GM12878 (cell line): ENCODE results near the gene SPTBN1.

Experiments
- EZH2 ChIP-seq: IDR thresholded peaks from 2 replicates; pipeline ENCODE4 v1.6.1; 2012; ENCODE audit warnings: low read depth, mild to moderate bottlenecking, control low read depth, inconsistent platforms, low read length, borderline replicate concordance; ENCODE audit not compliant: control insufficient read depth
- PAX5 ChIP-seq: IDR thresholded peaks from 2 replicates; pipeline ENCODE4 v1.6.1; 2011; ENCODE audit warnings: low read depth, low read length, borderline replicate concordance
- RCOR1 ChIP-seq: conservative IDR thresholded peaks from 2 replicates; pipeline ENCODE4 v1.6.1; 2012; ENCODE audit warnings: low read depth, low read length, improper control_type of control experiment
- RFX5 ChIP-seq: IDR thresholded peaks from 2 replicates; pipeline ENCODE4 v1.6.1; 2011; ENCODE audit warnings: low read depth, low read length, improper control_type of control experiment
- TAF1 ChIP-seq: IDR thresholded peaks from 2 replicates; pipeline ENCODE4 v1.6.1; 2011; ENCODE audit warnings: mild to moderate bottlenecking, low read depth, low read length, borderline replicate concordance
- TF ChIP-seq, protein P1 (sequence below): IDR thresholded peaks from 2 replicates; pipeline ENCODE4 v1.6.1; 2012; ENCODE audit warnings: low read depth, low read length, improper control_type of control experiment
- TF ChIP-seq, protein P2 (sequence below): fragments of 450-650 bp; IDR thresholded peaks from 2 replicates; pipeline ENCODE4 v1.6.1; 2018; ENCODE audit warnings: borderline replicate concordance, mild to moderate bottlenecking; ENCODE audit not compliant: partially characterized antibody
- TF ChIP-seq, protein P3 (sequence below): IDR thresholded peaks from 2 replicates; pipeline ENCODE4 v1.6.1; 2012; ENCODE audit warnings: mild to moderate bottlenecking, low read depth, low read length
- TF ChIP-seq, protein P4 (sequence below): IDR thresholded peaks from 2 replicates; pipeline ENCODE4 v1.6.1; 2012; ENCODE audit warnings: low read depth, low read length, improper control_type of control experiment

DNA sequence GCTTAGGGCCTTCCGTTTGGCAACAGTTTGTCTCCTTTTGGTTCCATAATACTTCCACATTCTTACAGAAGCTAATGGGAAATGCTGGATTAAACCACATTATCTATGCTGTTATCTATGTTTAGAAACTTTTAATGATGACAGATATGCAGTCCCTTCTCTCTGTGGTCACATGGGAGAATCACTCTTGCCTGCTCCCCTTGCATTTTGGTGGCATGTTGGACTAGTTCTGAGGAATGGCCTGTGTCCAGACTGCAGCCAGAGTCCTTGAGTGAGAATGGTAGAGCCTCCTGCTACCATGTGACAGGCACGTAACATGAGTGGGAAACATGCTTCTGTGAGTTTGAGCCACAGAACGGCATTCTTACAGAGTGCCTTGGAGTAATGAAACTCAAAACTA lies 19.2 kb downstream of the SPTBN1 start:
- TF ChIP-seq PAX5 (no peak), TAF1 (no peak), RFX5 (no peak), EZH2 (no peak), RCOR1 (no peak)
- TF ChIP-seq, protein P1, sequence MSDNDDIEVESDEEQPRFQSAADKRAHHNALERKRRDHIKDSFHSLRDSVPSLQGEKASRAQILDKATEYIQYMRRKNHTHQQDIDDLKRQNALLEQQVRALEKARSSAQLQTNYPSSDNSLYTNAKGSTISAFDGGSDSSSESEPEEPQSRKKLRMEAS: no peak
- TF ChIP-seq, protein P2, sequence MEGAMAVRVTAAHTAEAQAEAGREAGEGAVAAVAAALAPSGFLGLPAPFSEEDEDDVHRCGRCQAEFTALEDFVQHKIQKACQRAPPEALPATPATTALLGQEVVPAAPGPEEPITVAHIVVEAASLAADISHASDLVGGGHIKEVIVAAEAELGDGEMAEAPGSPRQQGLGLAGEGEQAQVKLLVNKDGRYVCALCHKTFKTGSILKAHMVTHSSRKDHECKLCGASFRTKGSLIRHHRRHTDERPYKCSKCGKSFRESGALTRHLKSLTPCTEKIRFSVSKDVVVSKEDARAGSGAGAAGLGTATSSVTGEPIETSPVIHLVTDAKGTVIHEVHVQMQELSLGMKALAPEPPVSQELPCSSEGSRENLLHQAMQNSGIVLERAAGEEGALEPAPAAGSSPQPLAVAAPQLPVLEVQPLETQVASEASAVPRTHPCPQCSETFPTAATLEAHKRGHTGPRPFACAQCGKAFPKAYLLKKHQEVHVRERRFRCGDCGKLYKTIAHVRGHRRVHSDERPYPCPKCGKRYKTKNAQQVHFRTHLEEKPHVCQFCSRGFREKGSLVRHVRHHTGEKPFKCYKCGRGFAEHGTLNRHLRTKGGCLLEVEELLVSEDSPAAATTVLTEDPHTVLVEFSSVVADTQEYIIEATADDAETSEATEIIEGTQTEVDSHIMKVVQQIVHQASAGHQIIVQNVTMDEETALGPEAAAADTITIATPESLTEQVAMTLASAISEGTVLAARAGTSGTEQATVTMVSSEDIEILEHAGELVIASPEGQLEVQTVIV: no peak
- TF ChIP-seq, protein P3, sequence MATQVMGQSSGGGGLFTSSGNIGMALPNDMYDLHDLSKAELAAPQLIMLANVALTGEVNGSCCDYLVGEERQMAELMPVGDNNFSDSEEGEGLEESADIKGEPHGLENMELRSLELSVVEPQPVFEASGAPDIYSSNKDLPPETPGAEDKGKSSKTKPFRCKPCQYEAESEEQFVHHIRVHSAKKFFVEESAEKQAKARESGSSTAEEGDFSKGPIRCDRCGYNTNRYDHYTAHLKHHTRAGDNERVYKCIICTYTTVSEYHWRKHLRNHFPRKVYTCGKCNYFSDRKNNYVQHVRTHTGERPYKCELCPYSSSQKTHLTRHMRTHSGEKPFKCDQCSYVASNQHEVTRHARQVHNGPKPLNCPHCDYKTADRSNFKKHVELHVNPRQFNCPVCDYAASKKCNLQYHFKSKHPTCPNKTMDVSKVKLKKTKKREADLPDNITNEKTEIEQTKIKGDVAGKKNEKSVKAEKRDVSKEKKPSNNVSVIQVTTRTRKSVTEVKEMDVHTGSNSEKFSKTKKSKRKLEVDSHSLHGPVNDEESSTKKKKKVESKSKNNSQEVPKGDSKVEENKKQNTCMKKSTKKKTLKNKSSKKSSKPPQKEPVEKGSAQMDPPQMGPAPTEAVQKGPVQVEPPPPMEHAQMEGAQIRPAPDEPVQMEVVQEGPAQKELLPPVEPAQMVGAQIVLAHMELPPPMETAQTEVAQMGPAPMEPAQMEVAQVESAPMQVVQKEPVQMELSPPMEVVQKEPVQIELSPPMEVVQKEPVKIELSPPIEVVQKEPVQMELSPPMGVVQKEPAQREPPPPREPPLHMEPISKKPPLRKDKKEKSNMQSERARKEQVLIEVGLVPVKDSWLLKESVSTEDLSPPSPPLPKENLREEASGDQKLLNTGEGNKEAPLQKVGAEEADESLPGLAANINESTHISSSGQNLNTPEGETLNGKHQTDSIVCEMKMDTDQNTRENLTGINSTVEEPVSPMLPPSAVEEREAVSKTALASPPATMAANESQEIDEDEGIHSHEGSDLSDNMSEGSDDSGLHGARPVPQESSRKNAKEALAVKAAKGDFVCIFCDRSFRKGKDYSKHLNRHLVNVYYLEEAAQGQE: no peak
- TF ChIP-seq, protein P4, sequence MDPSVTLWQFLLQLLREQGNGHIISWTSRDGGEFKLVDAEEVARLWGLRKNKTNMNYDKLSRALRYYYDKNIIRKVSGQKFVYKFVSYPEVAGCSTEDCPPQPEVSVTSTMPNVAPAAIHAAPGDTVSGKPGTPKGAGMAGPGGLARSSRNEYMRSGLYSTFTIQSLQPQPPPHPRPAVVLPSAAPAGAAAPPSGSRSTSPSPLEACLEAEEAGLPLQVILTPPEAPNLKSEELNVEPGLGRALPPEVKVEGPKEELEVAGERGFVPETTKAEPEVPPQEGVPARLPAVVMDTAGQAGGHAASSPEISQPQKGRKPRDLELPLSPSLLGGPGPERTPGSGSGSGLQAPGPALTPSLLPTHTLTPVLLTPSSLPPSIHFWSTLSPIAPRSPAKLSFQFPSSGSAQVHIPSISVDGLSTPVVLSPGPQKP: no peak
